Glutamatergic neuron (in vitro differentiated cells): Measurements from ENCODE around the gene IL4R. TPM values are rescaled to one million over a fixed set of nuclear protein-coding genes. Genes with fewer than 3 reads are reported as not detected.

Experiments
- DNase-seq: peaks from one replicate; pipeline ENCODE4 v3.0.0; 2022
- H3K27ac Mint-ChIP-seq: one replicate; pipeline ENCODE4 v1.8.0; 2020; ENCODE audit warnings: mild to moderate bottlenecking, mixed read lengths, inconsistent platforms; ENCODE audit not compliant: unreplicated experiment
- H3K27me3 Mint-ChIP-seq: one replicate; pipeline ENCODE4 v1.8.0; 2020; ENCODE audit warnings: mild to moderate bottlenecking, moderate library complexity, mixed read lengths, inconsistent platforms; ENCODE audit not compliant: unreplicated experiment
- H3K36me3 Mint-ChIP-seq: one replicate; pipeline ENCODE4 v1.8.0; 2020; ENCODE audit warnings: mild to moderate bottlenecking, mixed read lengths, inconsistent platforms; ENCODE audit not compliant: unreplicated experiment
- H3K4me1 Mint-ChIP-seq: one replicate; pipeline ENCODE4 v1.8.0; 2020; ENCODE audit warnings: mild to moderate bottlenecking, low read depth, mixed read lengths, inconsistent platforms; ENCODE audit not compliant: unreplicated experiment
- H3K4me3 Mint-ChIP-seq: one replicate; pipeline ENCODE4 v1.8.0; 2020; ENCODE audit warnings: mild to moderate bottlenecking, mixed read lengths, inconsistent platforms; ENCODE audit not compliant: unreplicated experiment
- H3K9me3 Mint-ChIP-seq: one replicate; pipeline ENCODE4 v1.8.0; 2020; ENCODE audit warnings: mild to moderate bottlenecking, moderate library complexity, mixed read lengths, inconsistent platforms; ENCODE audit not compliant: unreplicated experiment
- CTCF ChIP-seq: fragments of 200-600 bp; sonication (generic); IDR thresholded peaks from one replicate; pipeline ENCODE4 v1.5.0; 2021; ENCODE audit not compliant: partially characterized antibody, unreplicated experiment
- total RNA-seq: library from RNA; stranded (reverse); fragmentation: NEBNext Ultra II Directional; extraction: Animal tissue kit (Norgen Biotek cat#: 25700); gene quantifications from one replicate; pipeline ENCODE4 v1.2.1, GENCODE V29; 2021; ENCODE audit not compliant: unreplicated experiment

The IL4R gene
- total RNA-seq, 1 donor from 2014 or later, result 10.8 TPM

GRCh38 chr16:27310576-27311447 is 3.0 kb upstream of the IL4R start:
- Mint-ChIP-seq H3K27ac (no peak overlapping the region), H3K4me3 (no peak overlapping the region), H3K9me3 (peaks cover 7% of the 10 kb centered on the region), H3K36me3 (peaks cover 4% of the 10 kb centered on the region), H3K4me1 (peaks cover 4% of the 10 kb centered on the region), H3K27me3 (peaks cover 13% of the 10 kb centered on the region)
- no peak for DNase-seq
- TF ChIP-seq CTCF, result no peak

GRCh38 chr16:27311448-27311830 is 2.3 kb upstream of the IL4R start:
- DNase-seq, result no peak

GRCh38 chr16:27311897-27312303 is 1.9 kb upstream of the IL4R start:
- no peak for DNase-seq
- H3K4me1 Mint-ChIP-seq, result peaks cover 4% of the 10 kb centered on the region
- H3K27ac Mint-ChIP-seq, result peak overlapping the region; percentile 38
- H3K4me3 Mint-ChIP-seq, result no peak overlapping the region
- H3K36me3 Mint-ChIP-seq, result no peaks in the 10 kb centered on the region
- peaks cover 12% of the 10 kb centered on the region for H3K27me3 Mint-ChIP-seq
- H3K9me3 Mint-ChIP-seq, result peaks cover 4% of the 10 kb centered on the region
- TF ChIP-seq CTCF, result no peak

More at GRCh38 chr16:27311448-27311830, 2.3 kb upstream of the IL4R start:
- no peak for TF ChIP-seq CTCF
- Mint-ChIP-seq H3K4me3 (no peak overlapping the region), H3K9me3 (peaks cover 6% of the 10 kb centered on the region), H3K4me1 (peaks cover 4% of the 10 kb centered on the region), H3K36me3 (no peaks in the 10 kb centered on the region), H3K27ac (peak overlapping the region; percentile 38), H3K27me3 (peaks cover 13% of the 10 kb centered on the region)

- peak overlapping the region; percentile 84 for H3K4me3 Mint-ChIP-seq
- DNase-seq, result no peak
- peaks cover 4% of the 10 kb centered on the region for H3K4me1 Mint-ChIP-seq
- H3K36me3 Mint-ChIP-seq, result no peaks in the 10 kb centered on the region
- peaks cover 12% of the 10 kb centered on the region for H3K27me3 Mint-ChIP-seq
- H3K9me3 Mint-ChIP-seq, result peaks cover 4% of the 10 kb centered on the region
- TF ChIP-seq CTCF, result no peak
- no peak overlapping the region for H3K27ac Mint-ChIP-seq
Observed at GRCh38 chr16:27312580-27313421, 973 bp upstream of the IL4R start.
